GM12864 (cell line): ENCODE results near the gene MAP2K4.

Experiments
- DNase-seq: peaks from one replicate; pipeline ENCODE4 v3.0.0-alpha.2; 2011; ENCODE audit warnings: low read depth
- H3K4me3 ChIP-seq: 2 replicates; pipeline ENCODE4 v1.5.1; 2011; ENCODE audit warnings: mild to moderate bottlenecking, low read depth, low read length, control low read depth
- CTCF ChIP-seq: IDR thresholded peaks from 2 replicates; pipeline ENCODE4 v1.5.1; 2011; ENCODE audit warnings: low read depth, mild to moderate bottlenecking, moderate library complexity, low read length, control low read depth, inconsistent platforms; ENCODE audit errors: missing control alignments

The MAP2K4 gene

GRCh38 chr17:12114686-12115418 is 94.2 kb downstream of the MAP2K4 start:
- H3K4me3 ChIP-seq: no peak overlapping the region
- DNase-seq: no peak
- no peak for TF ChIP-seq CTCF

GRCh38 chr17:12116143-12116542 is 95.5 kb downstream of the MAP2K4 start:
- no peak for TF ChIP-seq CTCF
- DNase-seq: no peak
- H3K4me3 ChIP-seq: no peak overlapping the region

GRCh38 chr17:12118617-12119016 is 97.9 kb downstream of the MAP2K4 start:
- no peak for TF ChIP-seq CTCF
- no peak for DNase-seq

GRCh38 chr17:12122075-12122474 is 101.4 kb downstream of the MAP2K4 start:
- no peak overlapping the region for H3K4me3 ChIP-seq
- DNase-seq: no peak
- TF ChIP-seq CTCF: no peak

More at GRCh38 chr17:12118617-12119016, 97.9 kb downstream of the MAP2K4 start:
- H3K4me3 ChIP-seq: no peak overlapping the region

- no peak for DNase-seq
- no peak for TF ChIP-seq CTCF
- no peak overlapping the region for H3K4me3 ChIP-seq
Observed at GRCh38 chr17:12127177-12127576, 106.5 kb downstream of the MAP2K4 start.

GRCh38 chr17:12127667-12128066 is 107.0 kb downstream of the MAP2K4 start:
- DNase-seq: no peak
- no peak overlapping the region for H3K4me3 ChIP-seq
- TF ChIP-seq CTCF: no peak

- no peak for DNase-seq
- TF ChIP-seq CTCF: no peak
- no peak overlapping the region for H3K4me3 ChIP-seq
Observed at GRCh38 chr17:12128946-12129345, 108.3 kb downstream of the MAP2K4 start.
